ENCODE results near the gene EVI5L.

The EVI5L gene

DNA sequence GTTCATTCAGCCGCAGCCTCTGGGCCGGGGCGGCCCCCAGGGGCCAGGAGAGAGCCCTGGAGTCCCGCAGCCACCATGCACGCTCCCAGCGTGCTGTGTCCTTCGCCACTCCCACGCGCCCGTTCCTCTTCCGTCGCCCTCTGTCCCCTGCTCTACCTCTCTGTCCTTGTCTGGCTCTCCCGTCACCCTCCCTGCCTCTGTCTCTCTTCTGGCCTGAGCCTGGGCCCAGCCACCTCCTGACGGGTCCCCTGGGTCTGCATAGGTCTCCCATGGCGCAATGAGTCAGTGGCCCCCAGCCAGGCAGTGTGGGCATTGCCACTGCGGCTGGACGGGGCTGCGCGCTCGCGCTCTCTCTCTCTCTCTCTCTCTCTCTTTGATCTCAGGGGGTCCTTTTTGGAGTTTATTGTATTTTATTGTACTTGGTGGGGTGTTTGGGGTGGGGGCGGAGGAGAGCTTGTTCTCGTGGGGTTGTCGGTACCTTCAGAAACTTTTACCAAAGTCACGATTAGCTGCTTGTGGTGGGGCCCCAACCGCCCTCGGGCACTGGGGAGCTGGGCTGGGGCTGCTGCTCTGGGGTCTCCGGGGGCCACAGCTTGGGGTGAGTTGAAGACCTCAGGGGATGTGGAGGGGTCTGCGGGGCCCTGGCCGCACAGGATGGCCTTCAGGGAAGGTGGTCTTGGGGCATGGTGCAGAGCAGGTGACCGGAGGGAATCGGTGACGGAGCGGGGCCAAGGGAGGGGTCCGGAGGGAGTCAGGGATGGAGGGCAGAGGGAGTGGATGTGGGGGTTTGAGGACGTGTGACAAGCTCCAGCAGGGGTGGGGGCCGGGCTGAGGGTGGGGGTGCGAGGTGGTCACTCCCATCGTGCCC lies 82.9 kb downstream of the EVI5L start:
- DNase-seq (ENCODE audit: low read depth), result no peak

- no peak for DNase-seq (ENCODE audit: low read depth)
Observed at GRCh38 chr19:7913652-7914051, 83.6 kb downstream of the EVI5L start.

DNA sequence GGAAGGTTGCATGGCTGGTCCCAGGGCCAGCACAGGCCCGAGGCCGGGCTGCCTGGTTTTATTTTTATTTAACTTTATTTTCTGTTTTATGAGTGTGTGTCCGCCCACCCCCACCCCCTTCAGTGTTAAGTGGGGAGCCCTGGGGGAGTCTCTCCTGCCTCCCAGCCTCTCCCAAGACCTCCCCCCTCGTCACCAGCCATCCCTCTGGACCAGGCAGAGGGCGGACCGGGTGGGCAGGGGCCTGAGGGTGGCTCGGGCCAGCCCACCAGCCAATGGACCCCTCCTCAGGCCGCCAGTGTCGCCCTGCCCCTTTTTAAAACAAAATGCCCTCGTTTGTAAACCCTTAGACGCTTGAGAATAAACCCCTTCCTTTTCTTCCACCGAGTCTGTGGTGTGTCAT lies 84.1 kb downstream of the EVI5L start:
- no peak for DNase-seq (ENCODE audit: low read depth)
